Anterior cingulate cortex (tissue), 58 donors: Measurements from ENCODE around the gene STAT6.

Source experiments
- DNase-seq, 58 donors: peaks; one replicate each; lab custom pipeline; 2025; lab: John Stamatoyannopoulos, UW

STAT6 gene, protein sequence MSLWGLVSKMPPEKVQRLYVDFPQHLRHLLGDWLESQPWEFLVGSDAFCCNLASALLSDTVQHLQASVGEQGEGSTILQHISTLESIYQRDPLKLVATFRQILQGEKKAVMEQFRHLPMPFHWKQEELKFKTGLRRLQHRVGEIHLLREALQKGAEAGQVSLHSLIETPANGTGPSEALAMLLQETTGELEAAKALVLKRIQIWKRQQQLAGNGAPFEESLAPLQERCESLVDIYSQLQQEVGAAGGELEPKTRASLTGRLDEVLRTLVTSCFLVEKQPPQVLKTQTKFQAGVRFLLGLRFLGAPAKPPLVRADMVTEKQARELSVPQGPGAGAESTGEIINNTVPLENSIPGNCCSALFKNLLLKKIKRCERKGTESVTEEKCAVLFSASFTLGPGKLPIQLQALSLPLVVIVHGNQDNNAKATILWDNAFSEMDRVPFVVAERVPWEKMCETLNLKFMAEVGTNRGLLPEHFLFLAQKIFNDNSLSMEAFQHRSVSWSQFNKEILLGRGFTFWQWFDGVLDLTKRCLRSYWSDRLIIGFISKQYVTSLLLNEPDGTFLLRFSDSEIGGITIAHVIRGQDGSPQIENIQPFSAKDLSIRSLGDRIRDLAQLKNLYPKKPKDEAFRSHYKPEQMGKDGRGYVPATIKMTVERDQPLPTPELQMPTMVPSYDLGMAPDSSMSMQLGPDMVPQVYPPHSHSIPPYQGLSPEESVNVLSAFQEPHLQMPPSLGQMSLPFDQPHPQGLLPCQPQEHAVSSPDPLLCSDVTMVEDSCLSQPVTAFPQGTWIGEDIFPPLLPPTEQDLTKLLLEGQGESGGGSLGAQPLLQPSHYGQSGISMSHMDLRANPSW

DNA sequence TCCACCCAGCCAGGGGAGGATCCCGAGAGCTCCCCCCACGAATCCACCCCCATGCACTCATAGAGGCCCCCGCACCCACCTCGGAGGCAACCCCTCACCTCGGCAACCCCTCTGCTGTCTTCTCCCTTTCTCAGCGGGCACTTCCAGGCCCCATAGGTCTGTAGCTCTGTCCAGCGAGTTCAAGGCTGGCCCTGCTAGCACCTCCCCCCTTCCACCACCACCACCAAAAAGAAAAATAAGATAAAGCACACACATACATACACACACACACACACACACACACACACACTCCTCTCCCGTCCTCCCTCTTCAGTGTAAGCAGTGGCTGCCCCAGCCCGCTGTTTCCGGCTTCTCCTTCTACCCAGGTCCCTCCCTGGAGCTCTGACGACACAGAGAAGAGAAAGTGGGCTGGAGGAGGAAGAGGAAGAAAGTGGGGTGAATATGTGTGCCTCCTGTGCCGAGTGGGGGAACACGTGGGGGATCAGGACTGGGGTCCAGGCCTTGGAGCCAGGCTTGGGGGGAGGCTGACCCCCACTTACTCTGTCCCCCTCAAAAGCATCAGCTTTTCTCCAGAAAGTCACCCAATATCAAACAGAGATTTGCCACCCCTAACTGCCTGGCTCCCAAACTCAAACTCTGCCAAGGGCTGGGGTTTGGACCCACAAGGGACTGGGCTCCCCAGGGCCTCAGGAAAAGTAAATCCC lies at the start of gene STAT6:
TSS of gene STAT6 (minus strand) at position 332 of the 704 bp plus-strand sequence. CDS start 3,084 bp downstream, outside the sequence.
- DNase-seq: peak in 43 of 58 donors; percentile 17 to 72 (median 41)

DNA sequence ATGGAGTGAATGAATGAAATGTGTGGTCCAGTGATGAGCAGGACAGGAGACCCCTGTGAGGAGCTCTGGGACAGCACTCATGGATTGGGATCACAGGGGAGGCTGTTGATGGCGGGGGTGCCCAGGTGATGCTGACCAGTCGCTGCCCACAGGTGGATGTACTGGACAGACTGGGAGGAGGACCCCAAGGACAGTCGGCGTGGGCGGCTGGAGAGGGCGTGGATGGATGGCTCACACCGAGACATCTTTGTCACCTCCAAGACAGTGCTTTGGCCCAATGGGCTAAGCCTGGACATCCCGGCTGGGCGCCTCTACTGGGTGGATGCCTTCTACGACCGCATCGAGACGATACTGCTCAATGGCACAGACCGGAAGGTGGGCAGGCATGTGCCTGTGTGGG lies 49.6 kb upstream of the STAT6 start:
- DNase-seq: no peak

DNA sequence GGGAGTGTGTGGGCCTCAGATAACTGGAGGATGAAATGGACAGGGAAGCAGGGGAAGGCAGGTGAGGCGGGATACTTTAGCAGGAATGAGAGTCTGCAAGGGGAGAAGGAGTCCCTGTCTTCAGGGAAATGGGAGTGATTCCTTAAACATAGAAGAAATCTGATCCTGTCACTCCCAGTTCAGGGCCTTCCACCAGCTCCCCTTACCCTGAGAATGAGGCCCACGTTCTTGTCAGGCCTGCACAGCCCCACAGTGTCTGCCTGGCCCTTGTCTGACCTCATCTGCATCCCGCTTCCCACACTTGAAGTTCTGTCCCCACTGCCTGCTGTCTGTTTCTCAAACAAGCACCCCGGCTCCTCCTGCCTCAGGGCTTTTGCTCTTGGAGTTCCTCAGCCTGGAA lies 48.9 kb upstream of the STAT6 start:
- DNase-seq: no peak

DNA sequence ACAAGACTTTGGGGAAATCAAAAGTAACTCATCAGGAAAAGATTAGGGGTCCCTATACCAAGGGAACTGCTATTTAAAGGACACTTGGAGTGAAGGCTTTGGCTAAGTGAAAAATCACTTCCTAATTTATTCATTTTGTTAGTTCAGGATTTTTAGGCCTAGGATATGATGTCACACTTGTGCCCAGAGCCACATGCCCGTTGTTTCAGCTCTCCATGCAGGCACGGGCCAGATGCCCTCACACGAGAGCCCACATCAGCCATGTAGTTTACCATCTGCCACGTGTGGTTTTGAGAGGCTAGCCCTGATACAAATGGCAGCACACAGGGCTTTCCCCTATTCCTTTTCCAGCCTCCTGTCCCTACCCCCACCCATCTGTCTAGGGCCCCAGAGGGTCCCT lies 48.1 kb upstream of the STAT6 start:
- DNase-seq: no peak

DNA sequence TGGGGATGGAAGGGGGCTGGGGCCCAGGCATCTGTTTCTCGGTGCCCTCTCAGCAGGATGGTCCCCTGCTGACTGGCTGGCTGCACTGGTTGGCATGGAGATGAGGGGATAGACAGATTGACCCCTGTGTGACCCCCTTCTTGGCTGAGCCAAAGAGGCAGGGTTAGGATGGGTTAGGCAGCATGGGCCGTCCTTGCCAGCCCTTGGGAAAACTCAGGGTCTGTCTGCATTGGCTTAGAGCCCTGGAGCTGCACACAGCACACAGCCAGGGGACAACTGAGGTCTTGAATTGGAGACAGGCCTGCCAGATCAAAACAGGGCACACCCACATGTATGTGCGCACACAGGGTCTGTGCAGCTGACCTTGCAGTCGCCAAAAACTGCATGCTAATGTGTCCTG lies 47.5 kb upstream of the STAT6 start:
- DNase-seq: no peak

DNA sequence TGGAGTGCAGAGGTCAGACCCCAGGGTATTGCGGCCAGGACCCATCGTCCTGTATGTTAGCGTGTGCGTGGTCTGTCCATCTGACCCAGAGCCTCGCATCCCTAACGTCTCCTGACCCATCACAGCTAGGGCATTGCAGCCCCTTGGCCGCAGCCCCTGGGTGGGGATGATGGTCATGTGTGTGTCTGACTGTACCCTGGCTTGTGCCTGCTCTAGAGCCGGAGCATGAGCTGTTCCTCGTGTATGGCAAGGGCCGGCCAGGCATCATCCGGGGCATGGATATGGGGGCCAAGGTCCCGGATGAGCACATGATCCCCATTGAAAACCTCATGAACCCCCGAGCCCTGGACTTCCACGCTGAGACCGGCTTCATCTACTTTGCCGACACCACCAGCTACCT lies 47.0 kb upstream of the STAT6 start:
- no peak for DNase-seq

DNA sequence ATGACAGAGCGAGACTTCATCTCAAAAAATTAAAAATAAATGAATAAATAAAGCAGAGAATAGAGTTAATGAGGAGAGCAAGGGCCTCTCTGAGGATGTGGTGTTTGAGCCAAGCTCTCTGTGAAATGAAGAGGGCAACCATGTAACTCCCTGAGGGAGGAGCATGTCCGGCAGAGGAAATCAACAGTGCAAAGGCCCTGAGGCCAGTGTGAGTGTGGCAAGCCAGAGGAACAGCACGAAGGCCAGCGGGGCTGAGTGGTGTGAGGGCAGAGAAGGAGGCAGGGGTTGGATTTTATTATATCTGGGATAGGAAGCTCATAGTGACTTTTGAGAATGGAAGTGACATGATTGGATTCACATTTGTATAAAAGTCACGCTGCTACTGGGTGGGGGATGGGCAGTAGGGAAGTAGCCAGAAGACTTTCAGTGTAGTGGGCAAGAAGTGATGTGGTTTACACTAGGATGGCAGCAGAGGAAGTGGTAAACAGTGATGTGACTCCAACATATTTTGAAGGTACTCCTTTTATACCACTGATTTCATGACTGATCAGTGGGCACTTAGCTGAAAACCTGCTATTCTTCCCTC lies 46.5 kb upstream of the STAT6 start:
- DNase-seq: no peak

DNA sequence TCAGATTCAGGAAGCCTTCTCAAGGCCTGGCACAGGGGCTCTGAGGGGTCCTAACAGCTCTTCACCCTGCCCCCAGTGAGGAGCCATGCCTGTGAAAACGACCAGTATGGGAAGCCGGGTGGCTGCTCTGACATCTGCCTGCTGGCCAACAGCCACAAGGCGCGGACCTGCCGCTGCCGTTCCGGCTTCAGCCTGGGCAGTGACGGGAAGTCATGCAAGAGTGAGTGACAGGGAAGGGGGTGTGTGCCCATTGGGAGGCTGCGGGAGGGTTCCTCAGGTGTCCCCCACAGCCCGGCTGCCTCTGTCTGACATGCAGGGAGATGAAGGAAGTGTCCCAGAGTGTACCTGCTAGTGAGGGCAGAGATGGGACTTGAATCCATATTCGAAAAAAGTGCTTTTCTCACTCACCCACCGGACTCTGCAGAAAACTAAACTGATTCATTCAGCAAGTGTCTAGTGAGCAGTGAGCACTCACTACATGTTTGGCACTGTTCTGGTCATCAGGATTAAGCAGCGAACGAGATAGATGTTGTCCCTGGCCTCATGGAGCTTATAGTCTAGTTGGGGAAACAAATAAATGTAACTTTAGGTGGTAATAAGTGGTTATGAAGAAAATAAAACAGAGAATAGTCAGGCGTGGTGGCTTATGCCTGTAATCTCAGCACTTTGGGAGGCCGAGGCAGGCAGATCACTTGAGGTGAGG lies 45.7 kb upstream of the STAT6 start:
- peak in 4 of 58 donors; percentile 6 to 35 (median 24) for DNase-seq

DNA sequence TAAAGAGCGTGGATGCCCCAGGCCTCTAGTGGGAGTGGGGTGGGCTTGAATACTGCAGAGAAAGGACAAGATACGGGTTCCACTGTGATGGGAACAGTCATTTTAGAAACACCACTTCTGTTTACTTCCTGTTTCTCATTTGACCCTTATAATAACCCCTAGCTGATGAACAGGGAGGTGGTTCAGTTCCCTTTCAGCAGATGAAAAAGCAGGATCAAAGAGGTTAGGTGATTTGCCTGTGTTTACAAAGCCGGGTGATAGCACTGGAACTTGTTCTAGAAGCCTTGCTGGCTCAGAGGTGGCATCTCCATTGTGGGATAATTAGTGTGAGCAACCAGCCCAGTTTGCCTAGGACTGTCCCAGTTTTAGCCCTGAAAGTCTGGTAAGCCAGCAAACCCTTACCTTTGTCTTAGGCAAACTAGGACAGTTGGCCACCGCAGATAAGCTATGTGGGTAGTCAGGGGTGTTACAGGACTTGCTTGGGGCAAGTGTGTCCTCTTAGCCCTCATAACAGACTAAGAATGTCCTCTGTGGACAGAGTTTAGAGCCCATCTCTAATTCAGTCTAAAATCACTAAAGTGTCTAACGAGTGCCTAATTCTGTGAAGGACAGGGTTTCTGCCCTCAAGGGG lies 43.8 kb upstream of the STAT6 start:
- DNase-seq: no peak

DNA sequence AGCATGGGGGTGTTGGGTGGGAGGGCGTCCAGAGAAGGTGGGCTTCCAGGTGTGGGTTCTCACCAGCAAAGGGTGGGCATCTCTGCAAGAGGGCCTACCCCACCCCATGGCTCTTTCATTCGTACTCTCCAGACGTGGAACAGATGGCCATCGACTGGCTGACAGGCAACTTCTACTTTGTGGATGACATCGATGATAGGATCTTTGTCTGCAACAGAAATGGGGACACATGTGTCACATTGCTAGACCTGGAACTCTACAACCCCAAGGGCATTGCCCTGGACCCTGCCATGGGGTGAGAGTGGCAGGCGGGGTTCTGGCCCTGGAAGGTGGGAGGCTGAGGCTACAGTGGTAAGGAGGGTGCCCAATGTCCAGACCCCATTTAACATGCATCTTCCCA lies 42.9 kb upstream of the STAT6 start:
- no peak for DNase-seq

DNA sequence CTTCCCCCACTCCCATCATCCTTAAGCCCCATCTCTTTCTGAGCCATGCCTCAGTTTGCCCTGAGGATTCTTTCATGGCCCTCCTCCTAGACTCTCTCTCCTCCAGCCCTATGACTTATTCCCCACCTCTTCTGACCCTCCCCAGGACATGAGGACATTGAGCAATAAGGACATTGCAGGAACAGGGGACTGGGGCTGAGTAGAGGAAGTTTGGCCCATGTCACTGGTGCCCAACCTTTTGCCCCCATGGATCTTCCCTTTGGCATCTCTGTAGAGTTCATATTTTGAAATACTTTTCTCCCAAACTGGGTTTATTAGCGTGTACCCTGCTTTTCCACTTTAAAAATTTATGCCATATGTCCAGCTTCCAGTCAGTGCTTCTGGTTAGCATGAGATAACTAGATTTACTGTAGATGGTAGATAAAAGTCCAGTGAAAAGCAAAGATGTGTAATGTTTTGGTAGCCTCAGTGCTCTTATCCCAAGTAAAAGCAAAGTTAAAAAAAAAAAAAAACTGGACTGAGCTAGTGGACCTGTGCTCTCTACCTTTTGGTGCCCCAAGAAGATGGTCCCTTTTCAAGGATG lies 42.3 kb upstream of the STAT6 start:
- DNase-seq: no peak

DNA sequence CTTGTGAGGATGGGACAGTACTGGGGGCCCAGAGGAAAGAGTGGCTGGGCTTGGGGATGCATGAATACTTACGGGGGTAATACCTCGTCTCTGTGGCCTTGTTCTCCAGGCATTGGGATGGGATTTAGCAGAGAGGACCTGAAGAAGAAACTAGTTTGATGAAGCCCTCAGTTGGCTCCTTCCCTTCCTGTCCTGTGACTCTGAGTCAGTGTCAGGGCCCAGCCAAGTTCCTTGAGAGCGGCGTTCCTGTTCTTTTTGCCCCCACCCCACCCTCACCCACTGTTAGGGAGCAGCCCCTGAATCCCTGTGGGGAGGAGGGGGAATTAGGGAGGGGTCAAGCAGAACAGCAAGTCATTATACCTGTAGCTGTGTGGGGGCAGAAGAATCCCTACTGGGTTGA lies 41.5 kb upstream of the STAT6 start:
- DNase-seq: peak in 5 of 58 donors; percentile 8 to 71 (median 46)

DNA sequence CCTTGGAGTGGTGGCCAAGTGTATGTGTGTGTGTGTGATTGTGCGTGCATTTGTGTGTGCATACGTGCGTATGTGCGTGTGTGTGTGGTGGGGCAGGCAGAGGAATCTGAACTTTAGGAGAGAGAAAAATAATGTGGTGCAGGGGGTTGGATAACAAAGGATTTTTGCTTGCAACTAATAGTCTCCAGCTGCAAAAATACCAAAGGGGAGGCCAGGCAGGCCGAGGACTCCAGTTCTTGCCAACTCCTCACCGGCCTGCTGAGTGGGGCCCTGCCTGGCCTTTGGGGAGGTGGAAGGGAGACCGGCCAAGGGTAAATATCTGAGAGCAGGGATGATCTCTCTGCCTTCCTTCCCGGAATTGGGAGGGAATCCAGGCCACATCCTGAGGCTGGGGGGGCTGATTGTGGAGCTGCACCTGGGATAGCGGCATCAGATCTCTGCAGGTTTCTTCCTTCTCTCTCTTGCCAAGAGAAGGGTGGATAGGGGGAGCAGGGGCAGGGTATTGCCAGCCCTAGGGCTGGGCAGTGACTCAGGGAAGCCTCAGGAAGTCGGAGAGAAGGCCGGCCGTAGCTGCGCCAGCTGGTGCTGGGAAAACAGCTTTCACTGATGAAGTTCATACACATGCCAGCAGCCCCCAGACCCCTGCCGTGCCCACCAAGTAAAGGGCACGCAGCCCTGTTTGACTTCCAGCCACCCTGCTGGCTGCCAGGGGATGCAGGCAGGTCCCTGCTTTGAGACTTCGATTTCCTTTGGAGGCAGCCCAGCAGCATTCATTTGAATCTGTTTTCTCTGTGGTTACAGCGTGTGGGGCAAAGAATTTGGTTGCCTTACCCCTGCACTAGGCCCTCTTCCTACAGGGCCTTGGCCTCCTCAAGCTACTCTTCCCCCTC lies 40.8 kb upstream of the STAT6 start:
- peak in 28 of 58 donors; percentile 22 to 75 (median 44) for DNase-seq

DNA sequence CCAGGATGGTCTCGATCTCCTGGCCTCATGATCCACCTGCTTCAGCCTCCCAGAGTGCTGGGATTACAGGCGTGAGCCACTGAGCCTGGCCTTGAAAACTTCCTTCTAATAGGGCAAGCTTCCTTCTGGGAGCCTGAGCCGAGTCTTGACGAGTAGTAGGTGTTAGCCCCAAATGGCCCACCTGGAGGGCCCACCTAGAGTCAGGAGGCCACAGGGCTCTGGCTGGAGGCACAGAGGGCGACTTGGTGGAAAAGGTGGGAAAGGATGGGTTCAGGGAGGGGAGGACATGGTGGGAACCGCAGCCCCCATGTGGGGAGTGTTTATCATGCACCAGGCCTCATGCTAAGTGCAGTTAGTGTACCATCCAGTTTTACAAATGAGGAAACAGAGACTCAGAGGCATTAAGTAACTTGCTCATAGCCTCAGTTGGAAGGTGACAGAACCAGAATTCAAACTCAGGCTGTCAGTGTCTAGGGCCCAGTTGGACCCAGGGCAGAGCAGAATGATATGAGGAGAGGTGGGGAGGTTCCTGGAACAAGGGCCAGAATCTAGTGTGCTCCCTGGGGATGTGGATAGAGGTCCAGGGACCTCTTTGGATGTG lies 39.3 kb upstream of the STAT6 start:
- DNase-seq: no peak

DNA sequence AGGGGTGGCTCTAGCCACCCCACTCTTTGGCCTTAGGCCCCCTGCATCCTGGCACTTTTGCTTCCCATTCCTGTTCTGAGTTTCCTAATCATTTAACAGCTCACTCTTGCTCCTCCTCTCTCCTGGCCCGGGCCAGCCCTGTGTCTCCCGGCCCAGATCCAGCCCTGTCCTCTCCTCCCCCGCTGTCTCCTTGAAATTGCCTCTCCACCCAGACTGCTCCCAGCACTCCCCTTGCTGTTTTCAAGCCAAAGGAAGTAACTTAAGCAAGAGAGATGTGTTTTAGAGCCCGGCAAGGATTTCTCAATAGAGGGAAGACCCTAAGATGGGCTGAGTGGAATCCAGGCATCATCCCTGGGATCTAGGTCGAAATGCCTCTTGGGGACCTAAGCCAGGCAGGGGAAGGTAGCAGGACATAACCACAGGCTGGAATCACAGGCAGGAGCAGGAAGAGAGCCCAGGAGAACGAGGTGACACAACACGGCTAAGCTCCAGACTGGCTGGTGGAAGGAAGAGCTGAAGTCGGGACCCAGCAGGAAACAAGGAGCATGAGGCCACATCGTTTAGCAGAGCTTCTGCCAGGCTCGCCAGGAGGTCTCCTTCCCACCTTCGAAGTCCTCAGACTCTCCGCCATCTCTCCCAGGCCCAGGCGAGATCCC lies 38.2 kb upstream of the STAT6 start:
- peak in 2 of 58 donors; percentile 23 to 51 for DNase-seq

DNA sequence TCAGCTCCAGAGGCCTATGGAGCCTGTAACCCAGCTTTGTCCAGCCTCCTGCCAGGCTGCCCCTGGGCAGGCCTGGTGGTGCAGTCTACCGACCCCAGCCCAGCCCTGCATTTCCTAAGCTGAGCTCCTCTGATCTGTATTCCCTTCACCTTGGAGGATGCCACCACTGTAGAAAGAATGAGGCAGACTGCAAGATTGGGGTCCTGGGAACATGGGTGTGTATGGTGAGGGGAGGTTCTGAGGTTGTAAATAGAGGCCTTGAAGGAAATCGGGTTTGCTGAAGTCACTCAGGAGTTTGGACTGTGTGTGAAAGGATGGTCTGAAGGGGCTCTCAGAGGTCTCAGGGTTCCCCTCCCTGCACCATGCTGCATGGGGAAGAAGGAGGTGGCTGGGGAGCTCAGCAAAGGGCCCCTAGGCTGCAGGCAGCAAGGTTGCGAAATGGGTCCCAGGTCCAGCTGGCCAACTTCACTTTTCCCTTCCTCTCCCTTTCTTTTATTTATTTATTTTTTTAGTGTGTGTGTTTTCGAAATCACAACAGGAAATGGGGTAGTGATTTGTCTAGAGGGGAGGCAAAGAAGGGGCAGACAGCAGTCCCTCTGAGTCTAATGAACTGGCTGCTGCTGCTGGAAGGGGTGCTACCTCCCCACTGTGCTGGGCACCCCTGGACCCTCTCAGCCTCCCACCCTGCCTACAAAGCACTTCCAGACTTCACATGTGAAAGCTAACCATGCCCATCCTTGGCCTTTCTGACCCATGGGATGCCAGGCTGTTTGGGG lies 37.5 kb upstream of the STAT6 start:
- peak in 3 of 58 donors; percentile 4 to 51 (median 23) for DNase-seq
